KOPT-K1 (cell line): ENCODE data around the gene MRPS2.
"Not testable (repeated sequence)": the region's sequence is repeated elsewhere in the genome, so short reads cannot be mapped to it uniquely, and the experiment has no call there.

Experiments used
- H3K27ac ChIP-seq: fragments of 200-600 bp; sonication (generic); 2 replicates; pipeline ENCODE4 v1.5.1; 2016; ENCODE audit warnings: antibody characterized with exemption, mild to moderate bottlenecking, low read depth, low read length; ENCODE audit not compliant: poor library complexity, severe bottlenecking
- H3K36me3 ChIP-seq: fragments of 200-600 bp; sonication (generic); 2 replicates; pipeline ENCODE4 v1.5.1; 2017; ENCODE audit warnings: antibody characterized with exemption, mild to moderate bottlenecking, low read length, moderate library complexity; ENCODE audit not compliant: insufficient read depth
- H3K9me3 ChIP-seq: fragments of 200-600 bp; sonication (generic); 2 replicates; pipeline ENCODE4 v1.5.1; 2017; ENCODE audit warnings: antibody characterized with exemption, low read length, mild to moderate bottlenecking; ENCODE audit not compliant: insufficient read depth, poor library complexity, severe bottlenecking

MRPS2 gene

DNA sequence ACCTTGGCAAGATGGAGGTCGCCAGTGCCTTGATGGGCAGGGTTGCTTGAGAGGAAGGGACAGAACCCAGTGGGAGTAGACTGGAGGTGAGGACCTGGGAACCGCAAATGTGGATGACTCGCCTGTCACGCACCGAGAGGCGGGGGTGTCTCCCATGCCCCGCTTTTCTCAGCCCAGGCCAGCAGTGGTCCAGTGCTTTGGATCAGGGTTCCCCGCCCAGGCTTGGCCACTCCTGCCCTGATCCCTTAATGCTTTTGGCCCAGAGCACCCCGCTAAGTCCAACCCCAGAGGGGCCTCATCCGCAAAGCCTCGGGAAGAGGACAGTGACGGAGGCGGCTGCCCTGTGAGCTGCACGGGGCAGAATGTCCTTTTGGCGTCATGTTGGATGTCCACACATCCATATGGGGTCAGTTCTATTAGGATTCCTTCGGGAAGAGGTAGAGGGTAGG lies 2.4 kb downstream of the MRPS2 start:
- Histone ChIP-seq H3K9me3 (no peaks in the 10 kb centered on the region), H3K36me3 (peaks cover 37% of the 10 kb centered on the region), H3K27ac (no peak overlapping the region)

DNA sequence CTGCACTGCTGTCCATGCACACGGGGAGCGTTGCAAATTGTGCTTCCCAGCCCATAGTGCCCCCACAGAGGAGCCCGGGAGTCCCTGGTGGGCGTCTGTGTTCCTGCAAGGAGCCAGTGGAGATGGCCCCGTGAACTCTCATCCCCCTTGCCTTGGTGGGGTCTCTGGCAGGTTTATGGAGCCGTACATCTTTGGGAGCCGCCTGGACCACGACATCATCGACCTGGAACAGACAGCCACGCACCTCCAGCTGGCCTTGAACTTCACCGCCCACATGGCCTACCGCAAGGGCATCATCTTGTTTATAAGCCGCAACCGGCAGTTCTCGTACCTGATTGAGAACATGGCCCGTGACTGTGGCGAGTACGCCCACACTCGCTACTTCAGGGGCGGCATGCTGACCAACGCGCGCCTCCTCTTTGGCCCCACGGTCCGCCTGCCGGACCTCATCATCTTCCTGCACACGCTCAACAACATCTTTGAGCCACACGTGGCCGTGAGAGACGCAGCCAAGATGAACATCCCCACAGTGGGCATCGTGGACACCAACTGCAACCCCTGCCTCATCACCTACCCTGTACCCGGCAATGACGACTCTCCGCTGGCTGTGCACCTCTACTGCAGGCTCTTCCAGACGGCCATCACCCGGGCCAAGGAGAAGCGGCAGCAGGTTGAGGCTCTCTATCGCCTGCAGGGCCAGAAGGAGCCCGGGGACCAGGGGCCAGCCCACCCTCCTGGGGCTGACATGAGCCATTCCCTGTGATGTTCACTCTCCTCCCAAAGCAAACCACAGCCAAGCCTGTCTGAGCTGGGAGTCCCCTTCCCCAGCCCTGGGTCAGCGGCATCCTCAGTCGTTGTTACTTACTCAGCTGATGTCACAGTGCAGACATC lies 3.1 kb downstream of the MRPS2 start:
- H3K27ac ChIP-seq: no peak overlapping the region
- peaks cover 37% of the 10 kb centered on the region for H3K36me3 ChIP-seq
- no peaks in the 10 kb centered on the region for H3K9me3 ChIP-seq

DNA sequence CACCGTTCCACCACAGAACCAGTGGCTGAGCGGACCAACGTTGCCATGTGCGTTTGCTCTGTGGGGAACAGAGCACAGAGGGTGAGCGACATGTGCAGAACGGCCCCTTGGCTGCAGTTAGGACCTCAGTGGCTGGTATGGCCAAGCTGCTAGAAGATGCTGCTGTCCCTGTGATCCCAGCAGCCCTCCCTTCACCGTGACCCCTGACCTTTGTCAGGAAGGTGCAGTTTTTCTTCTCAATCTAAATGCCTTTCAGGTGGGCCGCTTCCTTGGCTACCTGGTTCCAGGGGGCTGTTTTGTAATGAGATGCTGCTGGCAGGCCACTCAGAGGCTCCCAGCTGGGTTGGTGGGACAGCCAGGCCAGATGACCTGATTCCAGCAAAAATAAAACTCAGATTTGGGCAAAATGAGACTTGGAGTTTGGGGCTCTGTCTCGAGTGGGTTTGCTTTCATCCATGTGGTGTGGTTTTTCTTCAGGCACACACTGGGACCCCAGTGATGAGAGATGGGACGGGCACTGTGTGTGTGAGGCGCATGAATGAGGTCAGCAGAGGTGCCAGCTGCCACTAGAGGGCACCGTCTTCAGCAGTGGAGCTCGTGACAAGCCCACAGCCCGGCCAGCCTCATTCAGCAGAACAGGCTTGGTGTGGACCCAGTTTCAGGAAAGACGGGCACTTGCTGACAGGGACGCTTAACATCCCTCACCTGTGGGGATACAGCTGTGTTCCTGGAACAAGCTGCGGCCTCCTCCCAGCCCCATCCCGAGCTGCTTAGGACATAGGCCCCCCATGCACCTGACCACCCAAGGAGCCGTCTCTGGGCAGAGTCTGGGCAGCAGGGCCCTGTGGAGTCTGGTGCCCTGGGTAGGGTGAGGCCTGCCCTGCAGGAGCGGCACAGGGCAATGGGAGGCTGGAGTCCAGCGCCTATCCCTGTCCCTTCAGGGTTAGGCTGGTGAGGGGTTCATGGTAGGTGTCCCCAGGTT lies 4.1 kb downstream of the MRPS2 start:
- Histone ChIP-seq H3K36me3 (peaks cover 37% of the 10 kb centered on the region), H3K27ac (no peak overlapping the region), H3K9me3 (no peaks in the 10 kb centered on the region)

DNA sequence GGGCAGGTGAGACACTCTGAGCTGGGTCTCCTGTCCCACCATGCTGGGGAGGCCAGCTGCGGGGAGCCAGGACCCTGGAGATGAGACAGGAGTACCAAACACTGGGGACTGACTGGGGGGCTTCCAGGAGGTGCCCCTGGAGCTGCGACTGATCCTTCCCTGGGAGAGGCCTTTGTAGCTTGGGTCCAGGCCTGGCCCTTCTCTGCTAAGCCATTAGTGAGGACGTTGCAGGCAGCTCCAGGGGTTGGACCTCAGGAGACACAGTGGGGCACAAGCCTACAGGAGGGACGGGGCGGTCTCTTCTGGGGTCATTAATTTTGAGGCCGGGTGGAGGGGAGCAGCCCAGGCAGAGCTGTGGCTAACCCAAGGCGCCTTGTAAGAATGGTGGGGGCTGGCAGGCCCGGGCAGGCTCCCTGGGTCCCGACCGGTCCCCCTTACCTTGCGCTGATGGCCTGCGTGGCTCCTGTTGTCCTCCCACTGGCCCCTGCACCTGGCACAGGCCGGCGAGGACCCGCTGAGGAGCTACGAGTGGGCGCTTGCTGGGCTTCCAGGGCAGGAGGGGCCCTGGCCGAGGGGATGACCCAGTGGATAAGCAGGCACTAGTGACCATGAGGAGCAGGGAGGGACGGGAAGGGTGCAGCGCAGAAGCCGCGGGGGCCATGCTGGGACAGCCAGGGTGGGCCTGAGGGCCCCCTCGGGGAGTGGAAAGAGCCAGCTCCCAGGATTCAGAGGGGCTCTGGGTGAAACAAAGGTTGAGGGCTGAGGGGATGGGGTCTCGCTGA lies 5.1 kb downstream of the MRPS2 start:
- H3K9me3 ChIP-seq: no peaks in the 10 kb centered on the region
- peaks cover 37% of the 10 kb centered on the region for H3K36me3 ChIP-seq
- no peak overlapping the region for H3K27ac ChIP-seq

DNA sequence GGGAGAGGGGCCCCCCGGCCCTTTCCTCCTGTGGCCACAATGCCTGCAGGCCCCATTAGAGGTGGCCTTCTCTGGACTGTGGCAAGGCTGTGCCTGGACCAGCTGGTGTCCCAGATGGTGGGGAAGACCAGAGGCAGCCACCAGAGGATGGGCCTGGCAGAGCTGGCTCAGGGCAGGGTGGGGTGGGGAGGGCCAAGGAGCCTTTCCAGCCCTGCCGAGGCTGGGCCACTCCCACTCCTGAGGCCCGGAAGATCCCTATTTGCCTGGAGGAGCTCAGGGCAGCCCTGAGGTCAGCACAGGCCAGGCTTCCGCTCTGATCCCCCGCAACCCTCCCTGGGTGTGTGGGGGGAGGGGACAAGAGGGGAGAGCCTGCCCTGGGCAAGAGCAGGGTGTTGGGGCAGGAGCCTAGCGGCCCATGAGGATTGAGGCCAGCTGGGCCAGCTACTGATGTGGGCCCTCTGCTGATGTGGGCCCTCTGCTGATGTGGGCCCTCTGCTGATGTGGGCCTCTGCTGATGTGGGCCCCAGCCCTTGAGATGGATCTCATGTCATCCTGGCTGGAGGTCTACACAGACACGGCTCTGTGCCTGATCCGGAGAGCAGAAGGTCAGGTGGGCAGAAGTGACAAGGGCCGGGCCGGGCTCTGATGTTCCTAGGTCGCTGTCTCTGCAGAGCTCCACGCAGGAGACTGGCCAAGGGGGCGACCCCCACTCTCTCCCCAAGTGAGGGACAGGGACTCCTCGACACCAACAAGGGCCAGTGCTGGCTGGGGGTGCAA lies 6.0 kb downstream of the MRPS2 start:
- H3K27ac ChIP-seq: no peak overlapping the region
- no peaks in the 10 kb centered on the region for H3K9me3 ChIP-seq
- H3K36me3 ChIP-seq: peaks cover 37% of the 10 kb centered on the region

DNA sequence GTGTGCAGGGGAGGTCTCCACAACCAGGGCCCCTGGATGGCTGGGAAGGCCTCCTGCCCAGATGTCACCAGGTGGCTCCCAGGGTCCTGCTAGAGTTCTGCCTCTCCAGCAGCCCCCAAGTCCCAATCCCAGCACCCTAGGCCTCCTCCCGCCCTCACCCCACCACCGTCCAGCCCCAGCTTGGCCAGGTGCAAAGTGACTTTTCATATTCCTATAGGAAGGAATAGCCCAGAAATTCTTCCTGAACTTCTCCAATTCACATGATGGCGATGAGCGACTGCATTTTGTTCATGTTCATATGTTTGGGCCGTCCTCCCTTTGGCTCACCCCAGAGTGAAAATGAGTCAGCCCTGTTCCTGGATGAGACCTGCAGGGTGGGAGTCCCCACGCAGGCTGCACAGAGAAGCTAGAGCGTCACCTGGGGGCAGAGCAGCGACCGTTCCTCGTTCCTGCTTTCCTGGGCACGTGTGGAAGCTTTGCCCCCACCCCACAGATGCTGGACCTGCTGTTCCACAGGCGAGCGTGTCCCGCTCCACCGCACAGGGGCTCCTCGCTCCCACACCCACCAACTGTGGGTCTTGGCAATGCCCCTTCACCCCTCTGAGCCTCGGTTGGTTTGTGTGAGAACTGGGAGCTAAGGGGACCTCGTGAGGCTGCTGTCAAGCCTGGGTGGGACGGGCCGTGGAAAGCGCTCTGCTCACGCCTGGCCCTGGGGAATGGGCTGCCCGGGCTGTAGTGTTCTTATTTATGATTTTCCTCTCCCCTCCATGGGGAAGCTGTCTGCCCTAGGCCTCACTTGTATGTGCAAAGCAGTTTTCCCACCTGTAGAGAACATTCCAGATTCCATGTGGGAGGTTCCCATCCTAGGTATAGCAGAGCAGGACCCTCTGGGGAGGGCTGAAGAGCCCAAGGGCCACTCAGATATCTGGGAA lies 6.9 kb downstream of the MRPS2 start:
- Histone ChIP-seq H3K9me3 (no peaks in the 10 kb centered on the region), H3K36me3 (peaks cover 30% of the 10 kb centered on the region), H3K27ac (no peak overlapping the region)

DNA sequence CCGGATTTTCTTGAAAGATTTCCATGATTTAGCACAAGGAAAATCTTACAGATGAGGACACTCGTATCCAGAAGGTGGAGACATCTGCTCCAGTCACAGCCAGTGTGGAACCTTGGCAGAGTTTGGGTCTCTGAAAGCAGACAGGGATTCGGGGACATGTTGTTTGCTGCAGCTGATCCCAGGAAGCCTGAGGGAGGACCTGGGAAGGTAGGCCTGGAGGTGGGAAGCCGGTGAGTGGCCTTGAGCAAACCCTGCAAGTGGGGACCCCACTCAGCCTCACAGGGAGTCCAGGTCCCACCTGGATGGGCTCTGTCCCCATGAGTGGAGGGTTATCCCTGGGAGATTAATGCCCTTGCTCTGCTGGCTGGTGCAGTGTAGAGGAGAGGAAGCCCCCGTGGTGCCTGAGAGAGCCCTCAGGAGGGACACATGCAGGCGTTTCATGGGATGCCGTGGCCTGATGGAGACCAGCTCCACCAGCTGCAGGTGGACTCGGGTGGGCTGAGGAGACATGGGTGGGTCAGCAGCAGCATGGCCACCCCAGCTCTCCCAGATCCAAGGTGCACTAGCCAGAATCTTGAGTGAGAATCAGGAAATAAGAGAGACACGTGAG lies 7.8 kb downstream of the MRPS2 start:
- Histone ChIP-seq H3K36me3 (peaks cover 21% of the 10 kb centered on the region), H3K27ac (no peak overlapping the region), H3K9me3 (no peaks in the 10 kb centered on the region)

DNA sequence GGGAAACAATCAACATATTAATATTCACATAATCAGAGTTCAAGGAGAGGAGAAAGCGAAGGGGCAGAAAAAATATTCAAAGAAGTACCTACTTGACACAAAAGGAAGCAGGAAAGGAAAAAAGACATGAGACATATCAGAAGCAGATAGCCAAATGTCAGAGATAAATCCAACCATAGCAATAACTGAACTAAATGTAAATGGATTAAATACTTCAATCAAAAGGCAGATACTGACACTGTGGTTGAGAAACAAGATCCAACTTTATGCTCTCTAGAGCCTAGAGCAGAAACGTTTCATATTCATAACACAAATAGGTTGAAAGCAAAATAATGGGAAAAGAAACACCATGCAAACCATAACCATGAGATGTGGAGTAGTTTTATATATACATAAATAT lies 9.0 kb downstream of the MRPS2 start:
- Histone ChIP-seq H3K9me3 (no peaks in the 10 kb centered on the region), H3K27ac (no peak overlapping the region), H3K36me3 (peaks cover 9% of the 10 kb centered on the region)

DNA sequence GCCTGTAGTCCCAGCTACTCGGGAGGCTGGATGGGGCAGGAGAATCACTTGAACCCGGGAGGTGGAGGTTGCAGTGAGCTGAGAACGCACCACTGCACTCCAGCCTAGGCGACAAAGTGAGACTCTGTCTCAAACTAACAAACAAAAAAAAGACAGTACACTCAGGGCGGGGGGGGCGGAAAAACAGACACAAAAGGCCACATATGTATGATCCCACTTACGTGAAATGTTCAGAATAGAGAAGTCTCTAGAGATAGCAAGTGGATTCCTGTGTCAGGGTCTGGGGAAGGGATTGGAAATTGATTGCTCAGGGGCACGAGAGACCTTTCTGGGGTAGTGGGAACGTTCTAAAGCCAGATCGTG lies 11.7 kb downstream of the MRPS2 start:
- Histone ChIP-seq H3K27ac (no peak overlapping the region), H3K36me3 (no peaks in the 10 kb centered on the region), H3K9me3 (no peaks in the 10 kb centered on the region)

DNA sequence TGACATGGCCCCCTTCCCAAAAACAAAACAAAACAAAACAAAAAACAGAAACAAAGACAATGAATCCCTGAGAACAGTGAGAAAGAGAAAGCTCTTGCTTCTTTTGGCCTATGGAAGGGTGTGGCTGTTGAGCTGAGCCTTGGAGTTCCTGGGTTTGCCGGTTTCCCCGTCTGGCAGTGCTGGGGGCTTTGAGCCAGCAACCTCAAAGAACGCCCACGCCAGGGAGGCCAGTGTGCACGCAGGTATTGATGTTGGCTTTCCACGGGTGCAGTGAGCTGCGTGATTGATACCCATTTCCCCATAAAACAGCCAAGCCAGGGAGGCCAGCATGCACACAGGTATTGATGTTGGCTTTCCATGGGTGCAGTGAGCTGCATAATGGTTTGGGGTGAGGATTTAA lies 12.4 kb downstream of the MRPS2 start:
- no peaks in the 10 kb centered on the region for H3K9me3 ChIP-seq
- H3K36me3 ChIP-seq: no peaks in the 10 kb centered on the region
- H3K27ac ChIP-seq: no peak overlapping the region

DNA sequence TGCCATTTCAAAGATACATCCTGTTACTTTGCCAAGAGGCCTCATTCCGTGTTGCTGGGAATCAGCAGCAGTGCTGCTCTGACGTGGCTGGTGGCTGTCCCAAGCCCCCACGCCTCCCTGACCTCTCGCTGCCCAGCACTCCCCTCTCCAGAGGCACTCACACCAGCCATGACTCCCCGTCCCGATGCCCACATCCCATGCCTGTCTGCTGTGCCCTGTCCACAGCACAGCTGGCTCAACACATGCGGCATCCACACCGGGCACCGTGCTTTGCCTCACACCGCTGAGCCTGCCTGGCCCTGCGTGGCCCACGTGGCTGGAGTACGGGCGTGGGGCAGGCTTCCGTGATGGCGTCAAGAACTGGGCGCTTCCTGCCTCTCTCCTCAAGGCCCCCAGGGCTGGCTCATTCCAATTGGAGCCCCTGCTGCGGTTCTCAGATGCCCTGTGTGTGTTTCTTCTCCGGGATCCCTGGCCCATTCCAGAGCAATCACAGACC lies 12.9 kb downstream of the MRPS2 start:
- H3K9me3 ChIP-seq: no peaks in the 10 kb centered on the region
- H3K36me3 ChIP-seq: no peaks in the 10 kb centered on the region
- no peak overlapping the region for H3K27ac ChIP-seq

DNA sequence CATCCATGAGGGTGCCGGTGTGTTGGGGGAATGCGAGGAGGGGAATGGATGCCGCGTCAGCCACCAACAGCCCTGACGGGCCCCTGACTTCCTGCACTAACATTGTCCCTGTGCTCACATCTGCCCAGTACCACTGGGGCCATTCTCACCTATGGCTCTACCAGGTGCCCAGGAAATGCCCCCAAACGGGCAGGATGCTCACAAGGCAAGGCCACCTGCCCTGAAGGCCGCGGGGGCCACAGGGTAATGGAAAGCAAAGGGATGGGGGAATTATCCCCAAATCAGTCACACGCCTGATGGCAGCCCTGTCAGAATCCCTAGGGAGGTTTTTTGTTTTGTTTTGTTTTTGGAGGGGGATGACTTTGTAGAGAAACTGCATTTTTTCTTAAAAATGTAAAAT lies 13.4 kb downstream of the MRPS2 start:
- H3K9me3 ChIP-seq, H3K36me3 ChIP-seq, H3K27ac ChIP-seq: not testable (repeated sequence)
